Measurements from ENCODE around the gene PCBP1.
"Not testable (repeated sequence)": the region's sequence is repeated elsewhere in the genome, so short reads cannot be mapped to it uniquely, and the experiment has no call there.

The PCBP1 gene

DNA sequence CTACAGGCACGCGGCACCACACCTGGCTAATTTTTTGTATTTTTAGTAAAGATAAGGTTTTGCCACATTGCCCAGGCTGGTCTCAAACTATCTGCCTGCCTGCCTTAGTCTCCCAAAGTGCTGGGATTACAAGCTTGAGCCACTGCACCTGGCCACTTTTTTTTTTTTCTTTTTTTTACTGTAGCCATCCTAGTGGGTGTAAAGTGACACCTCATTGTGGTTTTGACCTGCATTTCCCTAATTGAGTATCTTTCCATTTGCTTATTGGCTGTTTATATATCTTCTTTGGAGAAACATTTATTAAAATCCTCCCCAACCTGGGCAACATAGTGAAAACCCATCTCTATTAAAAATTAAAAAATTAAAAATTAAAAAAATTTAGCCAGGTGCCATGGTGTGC, 12.0 kb downstream of the PCBP1 start:
- no peak for DNase-seq (ENCODE audit: low spot score)

DNA sequence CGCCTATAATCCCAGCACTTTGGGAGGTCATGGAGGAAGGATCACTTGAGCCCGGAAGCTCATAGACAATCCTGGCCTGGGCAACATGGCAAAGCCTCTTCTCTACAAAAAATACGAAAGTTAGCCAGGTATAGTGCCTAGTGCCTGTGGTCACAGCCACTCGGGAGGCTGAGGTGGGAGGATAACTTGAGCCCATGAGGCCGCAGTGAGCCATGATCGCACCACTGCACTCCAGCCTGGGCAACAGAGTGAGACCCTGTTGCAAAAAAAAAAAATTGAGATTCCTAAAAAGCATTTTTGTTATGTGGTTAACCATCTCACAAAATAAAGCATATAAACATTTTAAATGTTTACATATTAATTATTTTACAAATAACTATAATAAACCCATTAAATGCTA, 13.9 kb downstream of the PCBP1 start:
- no peak for DNase-seq (ENCODE audit: low spot score)

- not testable (repeated sequence) for DNase-seq (ENCODE audit: low spot score)
Measured at GRCh38 chr2:70101686-70102085, 14.4 kb downstream of the PCBP1 start.

DNA sequence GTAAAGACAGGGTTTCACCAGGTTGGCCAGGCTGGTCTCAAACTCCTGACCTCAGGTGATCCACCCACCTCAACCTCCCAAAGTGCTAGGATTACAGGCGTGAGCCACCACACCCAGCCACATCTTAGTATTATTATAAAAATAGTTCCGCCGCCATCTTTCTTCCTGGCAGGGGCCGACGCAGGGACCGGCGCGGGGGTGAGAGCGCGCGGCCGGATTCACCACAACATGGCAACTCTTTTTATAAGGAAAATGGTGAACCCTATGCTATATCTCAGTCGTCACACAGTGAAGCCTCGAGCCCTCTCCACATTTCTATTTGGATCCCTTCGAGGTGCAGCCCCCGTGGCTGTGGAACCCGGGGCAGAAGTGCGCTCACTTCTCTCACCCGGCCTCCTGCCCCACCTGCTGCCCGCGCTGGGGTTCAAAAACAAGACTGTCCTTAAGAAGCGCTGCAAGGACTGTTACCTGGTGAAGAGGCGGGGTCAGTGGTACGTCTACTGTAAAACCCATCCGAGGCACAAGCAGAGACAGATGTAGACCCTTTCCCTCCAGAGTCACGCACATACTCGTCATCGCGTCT, 15.1 kb downstream of the PCBP1 start:
- not testable (repeated sequence) for DNase-seq (ENCODE audit: low spot score)

- DNase-seq (ENCODE audit: low spot score): no peak
Measured at GRCh38 chr2:70103531-70104061, 16.3 kb downstream of the PCBP1 start.

DNA sequence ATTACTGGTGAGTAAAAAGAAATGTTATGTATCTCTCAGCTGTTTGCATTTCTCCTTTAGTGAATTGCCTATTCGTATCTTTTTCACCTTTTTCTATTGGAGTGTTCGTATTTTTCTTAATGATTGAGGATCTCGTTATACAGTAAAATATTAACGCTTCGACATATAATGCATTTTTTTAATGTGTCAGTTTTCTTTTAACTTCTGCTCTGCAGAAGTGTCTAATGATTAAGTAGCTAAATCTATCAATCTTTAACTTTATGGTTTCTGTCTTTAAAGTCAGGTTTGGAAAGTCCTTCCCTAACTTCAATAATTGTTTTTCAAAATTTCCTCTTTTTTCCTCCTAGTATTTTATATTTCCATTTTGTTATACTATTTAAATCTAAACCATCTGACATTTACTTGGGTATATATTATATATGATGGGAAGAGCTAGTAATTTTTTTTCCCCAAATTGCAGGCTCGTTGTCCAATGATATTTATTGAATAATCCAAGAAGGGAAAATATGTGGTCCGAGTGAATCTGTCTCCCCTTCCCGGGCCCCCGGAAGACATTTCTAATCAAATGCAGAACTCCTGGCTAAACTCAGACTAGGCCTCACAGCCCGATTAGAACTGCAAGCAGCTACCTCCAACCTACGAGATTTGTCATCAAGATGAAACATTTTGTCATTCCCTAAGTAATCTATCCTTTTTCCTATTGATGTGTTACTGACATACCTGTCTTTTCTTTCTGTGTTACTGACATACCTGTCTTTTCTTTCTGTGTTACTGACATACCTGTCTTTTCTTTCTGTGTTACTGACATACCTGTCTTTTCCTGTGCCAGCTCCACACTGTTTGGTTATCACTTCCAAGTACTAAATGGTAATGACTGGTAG, 17.2 kb downstream of the PCBP1 start:
- DNase-seq (ENCODE audit: low spot score): no peak

DNA sequence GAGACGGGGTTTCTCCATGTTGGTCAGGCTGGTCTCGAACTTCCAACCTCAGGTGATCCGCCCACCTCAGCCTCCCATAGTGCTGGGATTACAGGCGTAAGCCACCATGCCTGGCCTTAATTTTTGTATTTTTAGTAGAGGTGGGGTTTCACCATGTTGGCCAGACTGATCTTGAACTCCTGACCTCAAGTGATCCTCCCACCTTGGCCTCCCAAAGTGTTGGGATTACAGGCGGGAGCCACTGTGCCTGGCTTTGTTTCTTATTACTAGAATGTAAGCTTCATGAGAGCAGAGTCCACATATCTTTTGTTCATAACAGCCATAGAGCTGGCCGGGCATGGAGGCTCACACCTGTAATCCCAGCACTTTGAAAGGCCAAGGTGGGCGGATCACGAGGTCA, 18.9 kb downstream of the PCBP1 start:
- DNase-seq (ENCODE audit: low spot score): not testable (repeated sequence)

GRCh38 chr2:70110397-70110796, 23.1 kb downstream of the PCBP1 start:
- DNase-seq (ENCODE audit: low spot score): not testable (repeated sequence)

- no peak for DNase-seq (ENCODE audit: low spot score)
Measured at GRCh38 chr2:70111752-70112591, 24.7 kb downstream of the PCBP1 start.

DNA sequence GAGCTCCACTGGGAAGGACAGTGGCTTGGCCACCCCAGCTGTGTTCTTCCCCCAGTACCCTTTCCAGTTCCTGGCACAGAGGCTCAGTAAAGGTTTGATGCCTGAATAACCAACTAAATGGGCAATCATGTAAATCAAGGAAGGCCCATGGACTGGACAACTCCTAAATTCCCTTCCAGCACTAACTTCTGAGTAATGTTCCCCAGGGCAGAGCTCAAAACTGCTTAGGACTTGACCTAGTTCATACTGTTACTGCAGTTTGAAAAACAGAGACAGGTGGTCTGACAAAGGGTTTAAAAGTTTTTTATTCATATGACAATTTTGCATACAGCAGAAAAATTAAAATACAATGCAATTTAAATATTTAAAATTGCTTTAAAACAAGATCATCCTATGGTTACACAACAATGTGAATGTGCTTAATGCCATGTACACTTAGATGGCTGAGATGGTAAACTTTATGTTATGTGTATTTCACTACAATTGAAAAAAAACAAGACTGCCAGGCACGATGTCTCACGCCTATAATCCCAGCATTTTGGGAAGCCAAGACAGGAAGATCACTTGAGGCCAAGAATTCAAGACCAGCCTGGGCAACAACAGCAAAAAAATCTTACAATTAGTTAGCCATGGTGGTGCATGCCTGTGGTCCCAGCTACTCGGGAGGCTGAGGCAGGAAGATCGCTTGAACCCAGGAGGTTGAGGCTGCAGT, 26.2 kb downstream of the PCBP1 start:
- no peak for DNase-seq (ENCODE audit: low spot score)

DNA sequence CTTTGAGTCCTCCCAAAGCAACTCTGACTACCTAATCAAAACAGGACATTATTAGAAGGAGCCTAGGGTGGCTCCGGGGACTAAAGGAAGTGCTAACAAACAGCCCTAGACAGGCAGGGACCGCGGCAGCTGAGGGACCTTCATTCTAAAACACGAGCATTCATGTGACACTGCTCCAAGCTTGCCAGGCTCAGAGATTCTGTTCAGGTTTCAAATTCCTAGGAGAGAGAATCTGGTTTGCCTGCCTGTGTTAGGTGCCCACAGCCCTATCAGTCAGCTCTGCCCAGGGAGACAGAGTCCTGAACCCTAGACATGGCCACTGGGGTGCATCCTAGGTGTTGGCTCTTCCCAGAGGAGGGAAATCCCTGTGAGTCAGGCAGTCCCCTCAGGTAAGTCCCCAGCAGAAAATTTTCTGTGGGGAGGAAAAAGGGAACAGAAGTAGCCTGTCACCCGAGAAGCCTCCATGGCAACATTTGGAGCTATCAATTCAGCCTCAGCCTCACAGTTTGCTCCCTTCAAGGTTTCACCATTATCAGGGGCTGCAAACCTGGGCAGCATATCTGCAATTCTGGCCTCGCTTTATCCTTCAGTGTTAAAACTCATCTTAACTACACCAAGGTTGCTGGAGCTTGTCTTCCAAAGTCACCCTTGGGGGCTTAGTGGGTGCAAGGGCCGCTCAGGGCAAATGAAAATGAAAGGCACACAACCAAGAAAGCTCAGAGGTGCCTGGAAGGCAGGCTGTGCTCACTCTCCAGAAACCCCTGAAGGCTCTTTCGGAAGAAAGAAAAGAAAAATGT, 28.6 kb downstream of the PCBP1 start:
- no peak for DNase-seq (ENCODE audit: low spot score)

GRCh38 chr2:70116936-70117552, 29.8 kb downstream of the PCBP1 start:
- no peak for DNase-seq (ENCODE audit: low spot score)

DNA sequence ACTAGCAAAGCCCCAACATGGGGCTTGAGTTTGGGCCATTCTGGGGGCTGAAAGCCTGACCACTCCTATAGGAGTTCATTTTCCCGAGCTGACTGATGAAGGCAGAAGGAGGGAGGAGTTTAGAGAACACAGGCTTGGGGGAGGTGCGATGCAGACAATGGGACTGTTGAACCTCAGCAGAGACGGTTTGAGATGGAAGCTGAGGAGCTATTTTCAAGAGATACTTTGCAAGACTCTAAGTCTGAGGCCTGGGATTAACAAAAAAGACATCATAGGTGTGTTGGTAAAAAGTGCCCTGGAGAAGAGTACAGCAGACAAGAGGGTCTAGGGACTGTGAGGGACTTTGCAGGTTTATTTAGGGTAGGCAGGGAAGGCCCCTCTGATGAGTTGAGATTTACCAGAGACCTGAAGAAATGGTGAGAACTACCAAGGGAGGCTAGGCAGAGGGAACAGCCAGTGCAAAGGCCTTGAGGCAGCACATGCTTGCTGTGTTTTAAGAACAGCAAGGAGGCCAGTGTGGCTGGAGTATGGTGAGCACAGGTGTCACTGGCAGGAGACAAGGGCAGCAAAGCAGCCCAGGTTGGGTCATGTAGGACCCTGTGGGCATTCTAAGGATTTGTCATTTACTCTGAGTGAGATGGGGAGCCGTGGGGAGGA, 31.6 kb downstream of the PCBP1 start:
- DNase-seq (ENCODE audit: low spot score): no peak

DNA sequence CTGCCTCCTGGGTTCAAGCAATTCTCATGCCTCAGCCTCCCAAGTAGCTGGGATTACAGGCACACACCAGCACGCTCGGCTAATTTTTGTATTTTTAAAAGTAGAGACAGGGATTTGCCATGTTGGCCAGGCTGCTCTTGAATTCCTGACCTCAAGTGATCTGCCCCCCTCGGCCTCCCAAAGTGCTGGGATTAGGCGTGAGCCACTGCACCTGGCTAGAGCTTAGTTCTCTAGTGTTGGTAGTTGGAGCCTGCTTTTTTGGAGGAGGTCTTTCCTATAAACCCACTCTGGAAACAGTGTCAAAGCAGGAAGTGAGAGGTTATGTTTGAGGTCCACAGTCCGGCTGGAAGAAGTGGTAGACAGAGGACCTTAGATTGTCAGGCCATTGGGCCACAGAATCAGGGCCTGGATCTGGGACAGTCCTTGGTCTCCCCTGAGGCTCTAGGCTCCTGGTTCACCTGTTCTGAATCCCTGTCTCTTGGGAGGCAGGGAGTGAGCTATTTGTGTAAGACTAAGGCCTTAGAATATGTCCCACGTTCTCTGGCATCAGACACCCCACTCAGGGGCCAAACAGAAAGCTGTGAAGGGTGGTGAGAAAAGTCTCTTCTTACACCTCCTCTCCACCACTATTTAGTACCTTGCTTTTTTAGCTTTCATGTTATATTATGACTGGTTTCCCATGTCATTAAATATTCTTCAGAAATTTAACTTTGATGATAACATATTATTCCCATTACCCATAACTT, 34.5 kb downstream of the PCBP1 start:
- DNase-seq (ENCODE audit: low spot score): no peak

- DNase-seq (ENCODE audit: low spot score): no peak
Measured at GRCh38 chr2:70122470-70122869, 35.2 kb downstream of the PCBP1 start.

GRCh38 chr2:70123051-70123828, 36.0 kb downstream of the PCBP1 start:
- DNase-seq (ENCODE audit: low spot score): no peak

GRCh38 chr2:70123829-70124116, 36.5 kb downstream of the PCBP1 start:
- DNase-seq (ENCODE audit: low spot score): no peak

GRCh38 chr2:70124983-70125480, 37.8 kb downstream of the PCBP1 start:
- DNase-seq (ENCODE audit: low spot score): no peak

All from D341Med (cell line).